ENCODE measurements around the gene CCDC102B. TPM values are rescaled to one million over a fixed set of nuclear protein-coding genes. Genes with fewer than 3 reads are reported as not detected.
A peak's percentile ranks its signal among the peaks of the same experiment; 100 is the strongest.

Gene CCDC102B
- total RNA-seq, 2 donors from 2014 or later, result 4.9 to 5.0 TPM

DNA sequence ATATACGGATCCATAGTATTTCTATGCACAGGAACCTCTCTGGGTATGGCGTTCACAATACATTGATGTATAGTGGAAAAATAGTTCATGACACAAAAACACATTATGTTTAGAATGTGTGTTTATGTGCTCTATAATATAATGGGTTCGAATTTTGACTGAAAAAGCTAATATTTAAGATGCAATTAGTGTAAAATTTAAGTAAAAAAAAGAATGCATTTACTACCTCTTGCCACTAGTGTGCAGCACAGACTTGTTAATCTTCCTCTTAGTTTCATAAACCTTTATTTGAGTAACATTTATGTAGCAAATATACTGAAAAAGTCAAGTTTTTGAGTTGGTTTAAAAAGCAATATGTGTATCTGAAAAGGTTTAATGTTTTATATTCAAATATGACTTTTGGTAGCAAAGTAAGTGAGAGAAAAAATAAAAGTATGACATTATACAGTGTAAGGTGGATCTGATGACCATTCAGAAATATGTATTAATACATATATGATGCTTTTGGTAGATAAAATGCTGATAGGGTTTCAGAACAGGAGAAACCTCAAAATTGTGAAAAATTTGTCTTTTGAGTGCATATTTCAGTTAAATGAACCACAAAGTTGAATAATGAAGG lies 49.4 kb downstream of the CCDC102B start:
- no peaks in the 10 kb centered on the region for H3K9me3 Mint-ChIP-seq
- no peak overlapping the region for H3K4me3 ChIP-seq (ENCODE audit: low read length)
- no peak overlapping the region for H3K4me3 Mint-ChIP-seq
- no peaks in the 10 kb centered on the region for H3K9me3 ChIP-seq (ENCODE audit: control insufficient read depth, low read length)
- H3K27ac Mint-ChIP-seq, result no peak overlapping the region
- no peak overlapping the region for H3K27ac ChIP-seq (ENCODE audit: low read depth, low read length)
- no peaks in the 10 kb centered on the region for H3K36me3 ChIP-seq (ENCODE audit: control insufficient read depth, insufficient read depth, low read length)
- DNase-seq, result no peak
- H3K4me1 ChIP-seq (ENCODE audit: control insufficient read depth, insufficient read depth, low read length), result no peaks in the 10 kb centered on the region
- WGBS, 2 experiments (ENCODE audit: insufficient coverage in 1 of 2, insufficient read length in 1 of 2), result 40 to 71% methylated on average over 1 to 3 of the region's 3 CpGs
- H3K36me3 Mint-ChIP-seq (ENCODE audit: low read depth), result no peaks in the 10 kb centered on the region
- no peaks in the 10 kb centered on the region for H3K27me3 ChIP-seq (ENCODE audit: control insufficient read depth, insufficient read depth, low read length, poor library complexity, severe bottlenecking)
- TF ChIP-seq, protein P1, sequence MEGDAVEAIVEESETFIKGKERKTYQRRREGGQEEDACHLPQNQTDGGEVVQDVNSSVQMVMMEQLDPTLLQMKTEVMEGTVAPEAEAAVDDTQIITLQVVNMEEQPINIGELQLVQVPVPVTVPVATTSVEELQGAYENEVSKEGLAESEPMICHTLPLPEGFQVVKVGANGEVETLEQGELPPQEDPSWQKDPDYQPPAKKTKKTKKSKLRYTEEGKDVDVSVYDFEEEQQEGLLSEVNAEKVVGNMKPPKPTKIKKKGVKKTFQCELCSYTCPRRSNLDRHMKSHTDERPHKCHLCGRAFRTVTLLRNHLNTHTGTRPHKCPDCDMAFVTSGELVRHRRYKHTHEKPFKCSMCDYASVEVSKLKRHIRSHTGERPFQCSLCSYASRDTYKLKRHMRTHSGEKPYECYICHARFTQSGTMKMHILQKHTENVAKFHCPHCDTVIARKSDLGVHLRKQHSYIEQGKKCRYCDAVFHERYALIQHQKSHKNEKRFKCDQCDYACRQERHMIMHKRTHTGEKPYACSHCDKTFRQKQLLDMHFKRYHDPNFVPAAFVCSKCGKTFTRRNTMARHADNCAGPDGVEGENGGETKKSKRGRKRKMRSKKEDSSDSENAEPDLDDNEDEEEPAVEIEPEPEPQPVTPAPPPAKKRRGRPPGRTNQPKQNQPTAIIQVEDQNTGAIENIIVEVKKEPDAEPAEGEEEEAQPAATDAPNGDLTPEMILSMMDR (conservative IDR thresholded peaks at IDR 0.05), result peak; percentile 81
- no peak overlapping the region for H3K9ac ChIP-seq (ENCODE audit: extremely low read depth, low read length, poor library complexity, severe bottlenecking)
- H3K27me3 Mint-ChIP-seq (ENCODE audit: insufficient read depth), result no peaks in the 10 kb centered on the region
- no peaks in the 10 kb centered on the region for H3K4me1 Mint-ChIP-seq

DNA sequence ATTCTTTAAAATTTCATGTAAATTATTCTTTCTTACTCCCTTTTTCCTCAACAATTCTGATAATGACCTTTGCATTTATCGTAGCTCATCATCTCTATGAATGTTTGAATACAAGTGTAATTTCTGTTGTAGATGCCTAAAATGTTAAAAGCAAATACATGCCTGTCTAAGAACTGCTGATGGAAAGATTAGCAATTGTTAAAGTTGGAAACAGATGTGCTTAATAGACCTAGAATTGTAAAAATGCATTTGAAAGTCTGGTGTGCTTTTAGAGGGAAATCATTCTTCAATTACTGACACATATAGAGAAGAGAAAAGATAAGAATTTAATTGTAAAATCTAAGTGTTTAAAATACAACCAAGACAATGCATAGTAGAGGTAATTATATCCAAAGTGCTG lies 50.4 kb downstream of the CCDC102B start:
- Histone ChIP-seq H3K4me3 (ENCODE audit: low read length) (no peak overlapping the region), H3K27me3 (ENCODE audit: control insufficient read depth, insufficient read depth, low read length, poor library complexity, severe bottlenecking) (no peaks in the 10 kb centered on the region), H3K27ac (ENCODE audit: low read depth, low read length) (no peak overlapping the region), H3K4me1 (ENCODE audit: control insufficient read depth, insufficient read depth, low read length) (no peaks in the 10 kb centered on the region), H3K9me3 (ENCODE audit: control insufficient read depth, low read length) (no peaks in the 10 kb centered on the region), H3K9ac (ENCODE audit: extremely low read depth, low read length, poor library complexity, severe bottlenecking) (no peak overlapping the region), H3K36me3 (ENCODE audit: control insufficient read depth, insufficient read depth, low read length) (no peaks in the 10 kb centered on the region)
- Mint-ChIP-seq H3K36me3 (ENCODE audit: low read depth) (no peaks in the 10 kb centered on the region), H3K27me3 (ENCODE audit: insufficient read depth) (no peaks in the 10 kb centered on the region), H3K9me3 (no peaks in the 10 kb centered on the region), H3K4me1 (no peaks in the 10 kb centered on the region), H3K27ac (no peak overlapping the region), H3K4me3 (no peak overlapping the region)
- no peak for DNase-seq
- WGBS, 2 experiments (ENCODE audit: insufficient coverage in 1 of 2, insufficient read length in 1 of 2), result 94% methylated on average over 1 of the region's 1 CpG; no CpG with 5 or more reads in 1 of the 2 experiments
- TF ChIP-seq, protein P1 (conservative IDR thresholded peaks at IDR 0.05), result no peak

DNA sequence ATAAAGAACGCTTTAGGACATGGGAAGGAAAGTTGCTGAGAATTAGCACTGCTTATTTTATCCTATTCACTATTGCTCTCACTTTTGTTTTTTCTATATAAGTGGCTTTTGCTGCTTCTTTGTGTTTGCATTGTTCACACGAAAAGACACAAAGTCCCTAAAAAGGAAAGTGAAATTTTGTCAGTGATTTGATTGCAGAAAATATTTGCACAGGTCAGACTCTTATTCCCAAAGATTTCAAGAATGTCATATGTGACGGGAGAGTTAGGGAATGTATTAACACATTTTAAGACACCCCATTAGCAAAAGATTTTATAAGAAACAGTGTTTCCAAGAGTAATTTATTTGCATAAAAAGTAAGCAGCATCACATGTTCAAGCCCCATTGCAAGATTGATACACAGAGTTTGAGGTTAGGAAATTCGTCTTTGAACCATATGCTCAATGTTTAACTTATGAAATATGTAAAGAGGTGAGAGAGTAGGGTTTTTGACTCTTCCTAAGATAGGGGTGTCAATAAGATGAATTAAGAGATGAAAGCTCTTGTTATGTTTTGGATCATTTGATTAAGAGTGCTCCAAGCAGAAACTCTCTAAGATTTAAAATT lies 57.0 kb downstream of the CCDC102B start:
- Mint-ChIP-seq H3K4me3 (no peak overlapping the region), H3K27me3 (ENCODE audit: insufficient read depth) (no peaks in the 10 kb centered on the region), H3K9me3 (peaks cover 4% of the 10 kb centered on the region), H3K4me1 (no peaks in the 10 kb centered on the region), H3K36me3 (ENCODE audit: low read depth) (no peaks in the 10 kb centered on the region), H3K27ac (no peak overlapping the region)
- no peak overlapping the region for H3K4me3 ChIP-seq (ENCODE audit: low read length)
- WGBS, 2 experiments (ENCODE audit: insufficient coverage in 1 of 2, insufficient read length in 1 of 2), result 82 to 88% methylated on average over 1 to 3 of the region's 4 CpGs
- DNase-seq, result no peak
- TF ChIP-seq, protein P1 (conservative IDR thresholded peaks at IDR 0.05), result no peak
- no peaks in the 10 kb centered on the region for H3K4me1 ChIP-seq (ENCODE audit: control insufficient read depth, insufficient read depth, low read length)
- H3K27ac ChIP-seq (ENCODE audit: low read depth, low read length), result no peak overlapping the region
- no peaks in the 10 kb centered on the region for H3K36me3 ChIP-seq (ENCODE audit: control insufficient read depth, insufficient read depth, low read length)
- H3K9ac ChIP-seq (ENCODE audit: extremely low read depth, low read length, poor library complexity, severe bottlenecking), result no peak overlapping the region
- no peaks in the 10 kb centered on the region for H3K27me3 ChIP-seq (ENCODE audit: control insufficient read depth, insufficient read depth, low read length, poor library complexity, severe bottlenecking)
- H3K9me3 ChIP-seq (ENCODE audit: control insufficient read depth, low read length), result no peaks in the 10 kb centered on the region

All from endodermal cell (in vitro differentiated cells).